B cell (primary cell): ENCODE data around the gene EIF5A. TPM values are rescaled to one million over a fixed set of nuclear protein-coding genes. Genes with fewer than 3 reads are reported as not detected.

Experiments used
- ATAC-seq: fragments of 200-7000 bp; cut with Tn5 transposase; one replicate; pipeline ENCODE4 v1.10.0; 2021; ENCODE audit warnings: low read depth, mild to moderate bottlenecking, moderate number of reproducible peaks, moderate library complexity
- CTCF ChIA-PET: fragments of 350-600 bp; sonication (Branson Sonifier 250); formaldehyde crosslinking; loops from one replicate; lab custom pipeline; 2021; ENCODE audit warnings: antibody characterized with exemption, inconsistent platforms; lab: Charles Lee
- POLR2A ChIA-PET: fragments of 350-600 bp; sonication (Branson Sonifier 250); formaldehyde crosslinking; loops from one replicate; lab custom pipeline; 2021; ENCODE audit warnings: antibody characterized with exemption; lab: Charles Lee
- DNase-seq: peaks from one replicate; pipeline ENCODE4 v3.0.0; 2013
- H2AFZ ChIP-seq: 2 replicates; pipeline ENCODE4 v1.6.1; 2012; ENCODE audit warnings: mild to moderate bottlenecking, low read depth, low read length; ENCODE audit not compliant: insufficient read depth, poor library complexity, severe bottlenecking
- H3K27ac ChIP-seq, 2 donors: 1 replicate in 1 of 2; 2 replicates in 1 of 2; pipeline ENCODE4 v1.5.1; 2012 to 2013; ENCODE audit warnings: low read length in 2 of 2, mild to moderate bottlenecking in 2 of 2, moderate library complexity in 1 of 2
- H3K27me3 ChIP-seq, 4 experiments: fragments of 200-600 bp in 1 of 4; sonication (generic) in 1 of 4; replicated peaks in 1 of 4; 1 replicate in 2 of 4; 2 replicates in 2 of 4; pipeline versions ENCODE4 v1.6.1 to v1.7.0; 2013 to 2016; ENCODE audit warnings: low read length in 3 of 4, mild to moderate bottlenecking in 2 of 4, mixed read lengths in 1 of 4, moderate library complexity in 1 of 4; ENCODE audit not compliant: insufficient read depth in 4 of 4, control insufficient read depth in 3 of 4; ENCODE audit errors: control extremely low read depth in 1 of 4
- H3K36me3 ChIP-seq, 2 experiments: replicated peaks in 1 of 2; 1 replicate in 1 of 2; 2 replicates in 1 of 2; pipeline versions ENCODE4 v1.6.1 to v1.7.1; 2013; ENCODE audit warnings: low read length in 1 of 2; ENCODE audit not compliant: insufficient read depth in 2 of 2, control insufficient read depth in 1 of 2; ENCODE audit errors: control extremely low read depth in 1 of 2, extremely low read depth in 1 of 2
- H3K4me1 ChIP-seq, 2 donors: fragments of 200-600 bp in 1 of 2; sonication (generic) in 1 of 2; 1 replicate in 1 of 2; 2 replicates in 1 of 2; pipeline versions ENCODE4 v1.5.1 to v1.6.1; 2013 to 2017; ENCODE audit warnings: low read length in 2 of 2; ENCODE audit not compliant: control insufficient read depth in 2 of 2, insufficient read depth in 2 of 2
- H3K4me2 ChIP-seq: replicated peaks from 2 replicates; pipeline ENCODE3; 2012; ENCODE audit warnings: mild to moderate bottlenecking, low read depth, low read length; ENCODE audit not compliant: poor library complexity, severe bottlenecking
- H3K4me3 ChIP-seq, 5 experiments: fragments of 200-600 bp in 1 of 5; sonication (generic) in 1 of 5; 1 replicate in 3 of 5; 2 replicates in 2 of 5; pipeline versions ENCODE4 v1.5.1 to v1.7.0; 2011 to 2016; ENCODE audit warnings: low read length in 4 of 5, mild to moderate bottlenecking in 4 of 5, low read depth in 2 of 5, control low read depth in 1 of 5, moderate library complexity in 1 of 5; ENCODE audit not compliant: insufficient read depth in 1 of 5; ENCODE audit errors: control extremely low read depth in 1 of 5, extremely low read depth in 1 of 5
- H3K79me2 ChIP-seq: fragments of 200-600 bp; sonication (generic); one replicate; pipeline ENCODE4 v1.6.0; 2016; ENCODE audit warnings: low read length; ENCODE audit not compliant: control insufficient read depth, insufficient read depth
- H3K9ac ChIP-seq: fragments of 200-600 bp; sonication (generic); 2 replicates; pipeline ENCODE4 v1.6.1; 2017; ENCODE audit warnings: mild to moderate bottlenecking, low read length, moderate library complexity
- H3K9me3 ChIP-seq, 3 donors: one replicate each; pipeline versions ENCODE4 v1.6.1 to v1.7.1; 2013; ENCODE audit warnings: low read length in 2 of 3; ENCODE audit not compliant: control insufficient read depth in 2 of 3, insufficient read depth in 1 of 3; ENCODE audit errors: control extremely low read depth in 1 of 3
- H4K20me1 ChIP-seq: 2 replicates; pipeline ENCODE4 v1.6.0; 2012; ENCODE audit warnings: mild to moderate bottlenecking, low read length; ENCODE audit not compliant: insufficient read depth, control insufficient read depth, poor library complexity, severe bottlenecking
- H3K27ac Mint-ChIP-seq: one replicate; pipeline ENCODE4 v1.8.0; 2021; ENCODE audit warnings: mixed read lengths
- H3K27me3 Mint-ChIP-seq: one replicate; pipeline ENCODE4 v1.8.0; 2021; ENCODE audit warnings: mixed read lengths
- H3K4me1 Mint-ChIP-seq: one replicate; pipeline ENCODE4 v1.8.0; 2021; ENCODE audit warnings: mixed read lengths
- H3K4me3 Mint-ChIP-seq: one replicate; pipeline ENCODE4 v1.8.0; 2021; ENCODE audit warnings: mixed read lengths
- H3K9me3 Mint-ChIP-seq: one replicate; pipeline ENCODE4 v1.8.0; 2022; ENCODE audit warnings: mixed read lengths; ENCODE audit not compliant: insufficient read depth
- EZH2 ChIP-seq: IDR thresholded peaks from 2 replicates; pipeline ENCODE4 v1.6.1; 2012; ENCODE audit warnings: borderline replicate concordance, low read depth, mild to moderate bottlenecking, moderate library complexity, low read length; ENCODE audit not compliant: insufficient read depth, poor library complexity, severe bottlenecking
- WGBS: methylation state at CpG from one replicate; pipeline ENCODE4 v1.1.5; 2013; ENCODE audit warnings: missing lambda C conversion rate; ENCODE audit not compliant: insufficient coverage; 5-methylcytosine and 5-hydroxymethylcytosine counted together
- intact Hi-C: fragments of 100-400 bp; cut with micrococcal nuclease; formaldehyde crosslinking; loops from one replicate; pipeline ENCODE4 v1.10.0; 2022
- polyA plus RNA-seq: library from polyadenylated mRNA; depleted of rRNA; stranded (reverse); fragments of >200 nt; gene quantifications from 2 replicates; pipeline ENCODE4 v1.2.3, GENCODE V29; 2012
- total RNA-seq, 2 donors: library from RNA; stranded (reverse); fragments of 120-200 nt in 1 of 2; gene quantifications; 1 replicate in 1 of 2; 2 replicates in 1 of 2; pipeline versions ENCODE4 v1.2.3 to v1.2.4, GENCODE V29; 2013 to 2022
- TF ChIP-seq, protein P1 (sequence below): fragments of 200-600 bp; IDR thresholded peaks from one replicate; pipeline ENCODE4 v1.8.0; 2022; ENCODE audit warnings: antibody characterized with exemption, mild to moderate bottlenecking

EIF5A gene
- total and polyA plus RNA-seq, 2 donors (not counting 1 experiment from before 2014, with no cell fraction given), result 233 to 576 TPM

DNA sequence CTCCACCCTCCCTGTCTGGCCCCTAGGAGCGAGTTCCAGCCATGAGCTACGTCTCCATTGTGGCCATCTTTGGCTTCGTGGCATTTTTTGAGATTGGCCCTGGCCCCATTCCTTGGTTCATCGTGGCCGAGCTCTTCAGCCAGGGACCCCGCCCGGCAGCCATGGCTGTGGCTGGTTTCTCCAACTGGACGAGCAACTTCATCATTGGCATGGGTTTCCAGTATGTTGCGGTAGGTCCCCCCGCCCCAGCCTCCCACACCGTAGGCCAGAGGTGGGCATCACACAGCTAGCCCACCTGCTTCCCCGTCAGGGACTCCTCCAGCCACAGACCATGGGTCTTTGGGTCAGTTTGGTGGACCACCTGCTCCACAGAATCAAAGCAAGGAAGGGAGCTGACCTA is 21.7 kb upstream of the EIF5A start:
- POLR2A ChIA-PET, result interaction anchor here (0.6 kb wide), 1 partner anchor 64 kb away, joined by 10 read pairs; no protein-coding TSS in a partner anchor

More for the DNA sequence above, 21.7 kb upstream of the EIF5A start:
- peaks cover 14% of the 10 kb centered on the region for H3K4me1 Mint-ChIP-seq
- intact Hi-C loops, result no loop called here
- no peak overlapping the region for H3K4me2 ChIP-seq
- no peak overlapping the region for H3K27ac Mint-ChIP-seq
- peaks cover 0 to 18% (median 0%) of the 10 kb centered on the region in 3 donors for H3K9me3 ChIP-seq
- peaks cover 44% of the 10 kb centered on the region for H3K27me3 Mint-ChIP-seq
- H3K4me3 ChIP-seq, result no peak overlapping the region
- no peak overlapping the region for H3K4me3 Mint-ChIP-seq
- WGBS, result 93% methylated on average over 11 of the region's 12 CpGs
- CTCF ChIA-PET, result interaction anchor here (1.3 to 10.9 kb wide), 3 partner anchors 12 to 108 kb away, joined by 3 to 115 read pairs (median 4); no protein-coding TSS in a partner anchor
- no peak for ATAC-seq
- H2AFZ ChIP-seq, result no peak overlapping the region
- no peak for DNase-seq
- H3K9ac ChIP-seq, result no peak overlapping the region
- H3K4me1 ChIP-seq, result peaks cover 19 to 23% of the 10 kb centered on the region in 2 donors
- peaks cover 0 to 59% (median 14%) of the 10 kb centered on the region in 4 experiments for H3K27me3 ChIP-seq
- H3K36me3 ChIP-seq, result no peaks in the 10 kb centered on the region
- H4K20me1 ChIP-seq, result no peaks in the 10 kb centered on the region
- H3K27ac ChIP-seq, result no peak overlapping the region
- TF ChIP-seq EZH2, result no peak
- TF ChIP-seq, protein P1, sequence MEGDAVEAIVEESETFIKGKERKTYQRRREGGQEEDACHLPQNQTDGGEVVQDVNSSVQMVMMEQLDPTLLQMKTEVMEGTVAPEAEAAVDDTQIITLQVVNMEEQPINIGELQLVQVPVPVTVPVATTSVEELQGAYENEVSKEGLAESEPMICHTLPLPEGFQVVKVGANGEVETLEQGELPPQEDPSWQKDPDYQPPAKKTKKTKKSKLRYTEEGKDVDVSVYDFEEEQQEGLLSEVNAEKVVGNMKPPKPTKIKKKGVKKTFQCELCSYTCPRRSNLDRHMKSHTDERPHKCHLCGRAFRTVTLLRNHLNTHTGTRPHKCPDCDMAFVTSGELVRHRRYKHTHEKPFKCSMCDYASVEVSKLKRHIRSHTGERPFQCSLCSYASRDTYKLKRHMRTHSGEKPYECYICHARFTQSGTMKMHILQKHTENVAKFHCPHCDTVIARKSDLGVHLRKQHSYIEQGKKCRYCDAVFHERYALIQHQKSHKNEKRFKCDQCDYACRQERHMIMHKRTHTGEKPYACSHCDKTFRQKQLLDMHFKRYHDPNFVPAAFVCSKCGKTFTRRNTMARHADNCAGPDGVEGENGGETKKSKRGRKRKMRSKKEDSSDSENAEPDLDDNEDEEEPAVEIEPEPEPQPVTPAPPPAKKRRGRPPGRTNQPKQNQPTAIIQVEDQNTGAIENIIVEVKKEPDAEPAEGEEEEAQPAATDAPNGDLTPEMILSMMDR, result no peak
- no peaks in the 10 kb centered on the region for H3K9me3 Mint-ChIP-seq
- no peaks in the 10 kb centered on the region for H3K79me2 ChIP-seq
